ENCODE data around the gene TMEM145.

The TMEM145 gene

DNA sequence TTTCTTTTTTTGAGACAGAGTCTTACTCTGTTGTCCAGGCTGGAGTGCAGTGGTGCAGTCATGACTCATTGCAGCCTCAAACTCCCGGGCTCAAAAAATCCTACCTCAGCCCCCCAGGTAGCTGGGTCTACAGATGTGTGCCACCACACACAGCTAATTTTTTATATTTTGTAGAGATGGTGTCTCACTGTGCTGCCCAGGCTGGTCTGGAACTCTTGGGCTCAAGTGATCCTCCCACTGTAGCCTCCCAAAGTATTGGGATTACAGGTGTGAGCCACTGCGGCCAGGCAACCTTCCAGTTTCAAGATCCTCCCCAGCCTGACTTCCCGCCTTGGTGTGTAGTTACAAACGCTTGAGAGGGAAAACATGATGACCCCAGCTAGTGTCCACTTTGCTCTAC, 54.8 kb downstream of the TMEM145 start:
- no peak overlapping the region for H3K27ac ChIP-seq (ENCODE audit: low read length)
- no peaks in the 10 kb centered on the region for H3K79me2 ChIP-seq (ENCODE audit: low read length)
- TF ChIP-seq, protein P1, sequence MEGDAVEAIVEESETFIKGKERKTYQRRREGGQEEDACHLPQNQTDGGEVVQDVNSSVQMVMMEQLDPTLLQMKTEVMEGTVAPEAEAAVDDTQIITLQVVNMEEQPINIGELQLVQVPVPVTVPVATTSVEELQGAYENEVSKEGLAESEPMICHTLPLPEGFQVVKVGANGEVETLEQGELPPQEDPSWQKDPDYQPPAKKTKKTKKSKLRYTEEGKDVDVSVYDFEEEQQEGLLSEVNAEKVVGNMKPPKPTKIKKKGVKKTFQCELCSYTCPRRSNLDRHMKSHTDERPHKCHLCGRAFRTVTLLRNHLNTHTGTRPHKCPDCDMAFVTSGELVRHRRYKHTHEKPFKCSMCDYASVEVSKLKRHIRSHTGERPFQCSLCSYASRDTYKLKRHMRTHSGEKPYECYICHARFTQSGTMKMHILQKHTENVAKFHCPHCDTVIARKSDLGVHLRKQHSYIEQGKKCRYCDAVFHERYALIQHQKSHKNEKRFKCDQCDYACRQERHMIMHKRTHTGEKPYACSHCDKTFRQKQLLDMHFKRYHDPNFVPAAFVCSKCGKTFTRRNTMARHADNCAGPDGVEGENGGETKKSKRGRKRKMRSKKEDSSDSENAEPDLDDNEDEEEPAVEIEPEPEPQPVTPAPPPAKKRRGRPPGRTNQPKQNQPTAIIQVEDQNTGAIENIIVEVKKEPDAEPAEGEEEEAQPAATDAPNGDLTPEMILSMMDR (IDR thresholded peaks at IDR 0.05; ENCODE audit: low read depth, low read length), result no peak
- TF ChIP-seq EZH2phosphoT487 (IDR thresholded peaks at IDR 0.05; ENCODE audit: low read depth), result no peak
- H3K36me3 ChIP-seq (replicated peaks; ENCODE audit: low read depth, low read length), result peaks cover 24% of the 10 kb centered on the region
- H4K20me1 ChIP-seq (ENCODE audit: insufficient read depth, low read length), result no peaks in the 10 kb centered on the region
- peaks cover 26% of the 10 kb centered on the region for H3K4me1 ChIP-seq (ENCODE audit: low read length)
- no peak overlapping the region for H2AFZ ChIP-seq (ENCODE audit: low read depth, low read length)
- H3K9me3 ChIP-seq (ENCODE audit: insufficient read depth, low read length), result 0 out of 2 replicates have a peak, but pooled peaks cover 8% of the 10 kb centered on the region
- no peak overlapping the region for H3K4me2 ChIP-seq (ENCODE audit: low read length)
- no peak overlapping the region for H3K4me3 ChIP-seq (ENCODE audit: low read length)
- no peaks in the 10 kb centered on the region for H3K27me3 ChIP-seq (ENCODE audit: low read depth, low read length)
- H3K9ac ChIP-seq (ENCODE audit: low read length), result no peak overlapping the region

DNA sequence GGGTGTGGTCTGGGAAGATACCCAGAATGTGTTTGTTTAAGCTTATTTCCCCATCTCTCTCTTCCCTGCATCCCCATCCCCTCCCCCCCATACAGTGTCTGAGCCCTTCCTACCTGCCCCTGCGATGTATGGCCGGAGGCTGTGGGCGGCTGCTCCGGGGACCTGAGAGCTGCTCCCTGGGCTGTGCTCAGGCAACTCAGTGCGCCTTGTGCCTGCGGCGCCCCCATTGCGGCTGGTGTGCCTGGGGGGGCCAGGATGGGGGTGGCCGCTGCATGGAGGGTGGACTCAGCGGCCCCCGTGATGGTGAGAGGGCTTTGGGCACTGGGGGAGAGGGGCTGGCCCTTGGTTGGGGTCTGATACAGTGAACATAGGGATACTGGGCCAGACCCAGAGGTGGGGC, 55.3 kb downstream of the TMEM145 start:
- TF ChIP-seq, protein P1 (IDR thresholded peaks at IDR 0.05; ENCODE audit: low read depth, low read length), result no peak
- no peak for TF ChIP-seq EZH2phosphoT487 (IDR thresholded peaks at IDR 0.05; ENCODE audit: low read depth)
- peaks cover 25% of the 10 kb centered on the region for H3K4me1 ChIP-seq (ENCODE audit: low read length)
- no peak overlapping the region for H3K27ac ChIP-seq (ENCODE audit: low read length)
- H3K27me3 ChIP-seq (ENCODE audit: low read depth, low read length), result no peaks in the 10 kb centered on the region
- H3K4me2 ChIP-seq (ENCODE audit: low read length), result no peak overlapping the region
- no peak overlapping the region for H3K4me3 ChIP-seq (ENCODE audit: low read length)
- H4K20me1 ChIP-seq (ENCODE audit: insufficient read depth, low read length), result no peaks in the 10 kb centered on the region
- H3K36me3 ChIP-seq (replicated peaks; ENCODE audit: low read depth, low read length), result peaks cover 21% of the 10 kb centered on the region
- 0 out of 2 replicates have a peak, but pooled peaks cover 8% of the 10 kb centered on the region for H3K9me3 ChIP-seq (ENCODE audit: insufficient read depth, low read length)
- H2AFZ ChIP-seq (ENCODE audit: low read depth, low read length), result no peak overlapping the region
- no peaks in the 10 kb centered on the region for H3K79me2 ChIP-seq (ENCODE audit: low read length)
- no peak overlapping the region for H3K9ac ChIP-seq (ENCODE audit: low read length)

DNA sequence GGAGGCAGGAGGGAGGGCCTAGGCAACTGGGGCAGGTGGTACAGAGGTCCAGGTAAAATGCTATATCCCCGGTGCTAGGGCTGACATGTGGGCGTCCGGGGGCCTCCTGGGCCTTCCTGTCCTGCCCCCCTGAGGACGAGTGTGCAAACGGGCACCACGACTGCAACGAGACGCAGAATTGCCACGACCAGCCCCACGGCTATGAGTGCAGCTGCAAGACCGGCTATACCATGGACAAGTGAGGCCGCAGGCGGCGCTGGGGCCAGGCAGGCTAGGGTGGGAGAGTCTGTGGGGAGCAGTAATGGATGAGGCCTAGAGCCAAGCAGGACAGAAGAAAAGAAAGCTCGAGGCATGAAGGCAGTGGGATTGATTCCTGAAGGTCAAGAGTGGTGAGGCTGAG, 55.7 kb downstream of the TMEM145 start:
- H3K4me1 ChIP-seq (ENCODE audit: low read length), result peaks cover 21% of the 10 kb centered on the region

DNA sequence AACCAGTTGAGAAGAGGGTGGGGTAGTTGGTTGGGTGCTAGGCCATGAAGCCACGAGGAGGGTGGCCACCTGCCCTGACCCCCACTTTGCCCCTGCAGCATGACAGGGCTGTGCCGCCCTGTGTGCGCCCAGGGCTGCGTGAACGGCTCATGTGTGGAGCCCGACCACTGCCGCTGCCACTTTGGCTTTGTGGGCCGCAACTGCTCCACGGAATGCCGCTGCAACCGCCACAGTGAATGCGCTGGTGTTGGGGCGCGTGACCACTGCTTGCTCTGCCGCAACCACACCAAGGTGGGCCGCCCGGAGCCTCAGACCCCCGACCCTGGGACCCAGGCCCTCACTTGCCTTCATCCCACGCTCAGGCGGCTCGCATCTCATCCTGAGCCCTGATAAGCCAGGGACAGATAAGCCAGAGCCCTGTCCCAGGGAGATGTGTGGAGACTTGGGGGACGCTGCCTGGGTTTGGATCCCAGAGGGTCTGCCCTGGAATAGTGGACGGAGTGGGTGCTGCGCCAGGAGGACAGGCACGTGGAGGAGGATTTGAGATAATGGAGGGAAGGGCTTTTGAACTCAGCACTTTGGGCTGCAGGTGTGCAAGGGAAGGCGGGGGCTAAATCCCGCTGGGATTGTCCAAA, 56.4 kb downstream of the TMEM145 start:
- H3K36me3 ChIP-seq (replicated peaks; ENCODE audit: low read depth, low read length), result peaks cover 11% of the 10 kb centered on the region
- H2AFZ ChIP-seq (ENCODE audit: low read depth, low read length), result no peak overlapping the region
- H3K4me2 ChIP-seq (ENCODE audit: low read length), result no peak overlapping the region
- H3K79me2 ChIP-seq (ENCODE audit: low read length), result no peaks in the 10 kb centered on the region
- no peaks in the 10 kb centered on the region for H4K20me1 ChIP-seq (ENCODE audit: insufficient read depth, low read length)
- H3K4me1 ChIP-seq (ENCODE audit: low read length), result peaks cover 18% of the 10 kb centered on the region; the same call in 1 of the 2 replicates
- H3K9me3 ChIP-seq (ENCODE audit: insufficient read depth, low read length), result no peaks in the 10 kb centered on the region
- no peaks in the 10 kb centered on the region for H3K27me3 ChIP-seq (ENCODE audit: low read depth, low read length)
- TF ChIP-seq EZH2phosphoT487 (IDR thresholded peaks at IDR 0.05; ENCODE audit: low read depth), result no peak
- H3K9ac ChIP-seq (ENCODE audit: low read length), result no peak overlapping the region
- no peak overlapping the region for H3K27ac ChIP-seq (ENCODE audit: low read length)
- no peak overlapping the region for H3K4me3 ChIP-seq (ENCODE audit: low read length)

More for the DNA sequence above, 55.7 kb downstream of the TMEM145 start:
- TF ChIP-seq, protein P1 (IDR thresholded peaks at IDR 0.05; ENCODE audit: low read depth, low read length), result no peak
- TF ChIP-seq EZH2phosphoT487 (IDR thresholded peaks at IDR 0.05; ENCODE audit: low read depth), result no peak
- Histone ChIP-seq H3K9ac (ENCODE audit: low read length) (no peak overlapping the region), H3K27ac (ENCODE audit: low read length) (no peak overlapping the region), H3K36me3 (replicated peaks; ENCODE audit: low read depth, low read length) (peaks cover 18% of the 10 kb centered on the region), H2AFZ (ENCODE audit: low read depth, low read length) (no peak overlapping the region), H3K4me2 (ENCODE audit: low read length) (no peak overlapping the region), H3K9me3 (ENCODE audit: insufficient read depth, low read length) (0 out of 2 replicates have a peak, but pooled peaks cover 7% of the 10 kb centered on the region), H3K27me3 (ENCODE audit: low read depth, low read length) (no peaks in the 10 kb centered on the region), H3K4me3 (ENCODE audit: low read length) (no peak overlapping the region), H3K79me2 (ENCODE audit: low read length) (no peaks in the 10 kb centered on the region), H4K20me1 (ENCODE audit: insufficient read depth, low read length) (no peaks in the 10 kb centered on the region)

All from OCI-LY3 (cell line).